Stimulated activated CD8-positive, alpha-beta memory T cell treated with anti-CD3 and anti-CD28 coated beads, Interleukin-4, amount 100 ng/mL, for 1 hour (primary cell): ENCODE data around the gene LRP10.
"Not testable (repeated sequence)": the region's sequence is repeated elsewhere in the genome, so short reads cannot be mapped to it uniquely, and the experiment has no call there.

ENCODE experiments used
- DNase-seq, 2 donors: peaks; one replicate each; pipeline ENCODE4 v3.0.0-alpha.2; 2020; ENCODE audit warnings: low read depth in 2 of 2, low spot score in 1 of 2

LRP10 gene

DNA sequence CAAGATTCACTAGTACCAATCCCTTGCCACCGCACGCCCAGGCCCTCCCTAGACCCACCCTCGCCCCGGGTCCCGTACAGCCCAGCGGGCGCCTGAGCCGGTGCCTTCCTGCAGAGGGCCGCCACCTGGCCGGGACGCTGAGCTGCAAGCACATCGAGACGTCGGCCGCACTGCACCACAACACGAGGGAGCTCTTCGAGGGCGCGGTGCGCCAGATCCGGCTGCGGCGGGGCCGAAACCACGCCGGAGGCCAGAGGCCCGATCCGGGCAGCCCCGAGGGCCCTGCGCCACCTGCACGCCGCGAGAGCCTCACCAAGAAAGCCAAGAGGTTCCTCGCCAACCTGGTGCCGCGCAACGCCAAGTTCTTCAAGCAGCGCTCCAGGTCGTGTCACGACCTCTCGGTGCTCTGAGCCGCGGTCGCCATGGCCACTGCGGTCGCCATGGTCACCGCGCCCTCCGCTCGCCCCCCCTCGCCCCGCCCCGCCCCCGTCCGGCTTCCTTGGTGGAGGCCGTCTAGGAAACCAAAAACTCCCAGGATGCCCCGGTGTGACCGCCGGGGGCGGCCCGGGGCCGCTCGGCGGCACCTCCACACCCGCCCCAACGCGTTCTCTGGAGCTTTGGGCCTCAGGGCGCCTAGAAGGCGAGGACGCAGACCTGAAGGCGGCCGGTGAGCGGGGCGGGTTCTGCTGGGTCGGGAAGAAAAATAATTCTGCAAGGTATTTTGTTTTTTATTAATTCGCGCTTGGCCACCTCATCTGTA is 15.1 kb downstream of the LRP10 start:
- peak; percentile 38 to 53 for DNase-seq

DNA sequence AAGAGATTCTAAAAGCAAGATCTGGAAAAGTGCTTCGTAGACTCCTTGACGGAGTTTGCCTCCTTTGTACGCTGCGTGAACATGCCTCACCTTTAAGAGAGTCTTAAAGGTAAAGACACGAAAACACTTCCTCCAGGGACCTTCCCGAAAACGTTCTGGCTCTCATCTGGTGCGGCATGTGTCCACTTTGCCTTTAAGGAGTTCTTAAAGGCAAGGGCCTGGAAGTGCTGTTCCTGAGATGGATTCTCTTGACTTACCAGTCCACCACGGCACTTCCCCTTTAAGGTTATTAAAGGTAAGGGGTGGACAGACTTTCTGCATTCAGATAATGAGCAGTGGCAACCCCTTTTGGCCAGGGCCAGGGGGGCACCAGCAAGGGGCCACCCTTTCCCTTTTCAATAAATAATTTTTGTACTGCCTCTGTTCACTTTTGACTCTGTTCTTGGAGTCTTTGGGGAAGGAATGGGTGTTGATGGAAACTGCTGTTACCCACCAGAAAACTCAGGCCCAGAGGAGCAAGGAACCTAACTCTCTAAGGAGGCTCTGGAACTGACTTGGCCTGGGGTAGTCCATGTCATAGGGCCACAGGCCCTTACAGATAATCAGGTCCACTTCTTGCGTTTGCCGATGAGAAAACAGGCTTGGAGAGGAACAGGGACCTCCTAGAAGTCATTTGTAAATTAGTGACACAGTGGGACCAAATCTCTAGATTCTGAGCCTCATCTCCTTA is 15.9 kb downstream of the LRP10 start:
- no peak for DNase-seq

DNA sequence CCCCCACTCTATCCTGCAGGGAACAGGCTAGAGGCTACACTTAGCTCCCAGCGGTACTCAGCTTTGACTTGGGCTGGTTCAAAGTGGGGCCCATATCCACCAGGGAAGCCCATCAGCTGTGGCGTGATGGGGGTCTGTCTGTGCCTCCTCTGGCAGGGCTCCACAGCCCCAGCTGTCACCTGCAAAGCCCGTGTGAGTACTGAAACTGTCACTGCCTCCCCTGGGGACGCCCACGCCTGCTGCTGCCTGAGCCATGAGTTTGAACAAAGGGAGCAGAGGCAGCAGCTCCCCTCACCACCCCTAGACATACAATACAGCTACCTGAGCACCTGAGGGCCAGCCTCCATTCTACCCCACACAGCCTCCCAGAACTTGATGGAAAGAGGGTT is 16.4 kb downstream of the LRP10 start:
- DNase-seq = no peak

DNA sequence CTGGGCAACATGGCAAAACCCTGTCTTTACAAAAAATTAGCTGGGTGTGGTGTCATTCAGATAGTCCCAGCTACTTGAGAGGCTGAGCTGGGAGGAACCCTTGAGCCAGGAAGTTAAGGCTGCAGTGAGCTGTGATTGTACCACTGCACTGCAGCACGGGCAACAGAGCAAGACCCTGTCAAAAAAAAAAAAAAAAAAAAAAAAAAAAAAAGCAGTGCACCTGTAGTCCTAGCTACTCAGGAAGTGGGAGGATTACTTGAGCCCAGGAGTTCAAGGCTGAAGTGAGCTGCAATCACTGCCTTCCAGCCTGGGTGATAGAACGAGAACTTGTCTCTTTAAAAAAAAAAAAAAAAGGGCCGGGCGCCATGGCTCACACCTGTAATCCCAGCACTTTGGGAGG is 17.1 kb downstream of the LRP10 start:
- DNase-seq = no peak

DNA sequence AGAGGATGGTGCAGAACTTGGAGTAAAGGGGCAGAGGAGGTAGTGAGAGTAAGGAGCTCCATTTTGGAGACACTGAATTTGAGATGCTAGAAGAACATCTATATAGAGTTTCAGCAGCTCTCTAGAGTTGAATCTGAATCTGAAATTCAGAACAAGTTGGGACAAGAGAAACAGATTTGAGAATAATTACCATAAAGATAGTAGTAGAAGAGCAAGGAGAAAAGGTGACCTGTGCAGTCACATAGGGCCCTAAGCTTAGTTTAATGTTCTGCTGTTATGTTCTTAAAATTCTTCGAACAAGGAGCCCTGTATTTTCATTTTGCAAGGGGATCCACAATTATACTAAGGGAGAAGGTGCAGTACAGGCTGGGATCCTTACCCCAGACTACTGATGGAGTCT is 18.9 kb downstream of the LRP10 start:
- no peak for DNase-seq

DNA sequence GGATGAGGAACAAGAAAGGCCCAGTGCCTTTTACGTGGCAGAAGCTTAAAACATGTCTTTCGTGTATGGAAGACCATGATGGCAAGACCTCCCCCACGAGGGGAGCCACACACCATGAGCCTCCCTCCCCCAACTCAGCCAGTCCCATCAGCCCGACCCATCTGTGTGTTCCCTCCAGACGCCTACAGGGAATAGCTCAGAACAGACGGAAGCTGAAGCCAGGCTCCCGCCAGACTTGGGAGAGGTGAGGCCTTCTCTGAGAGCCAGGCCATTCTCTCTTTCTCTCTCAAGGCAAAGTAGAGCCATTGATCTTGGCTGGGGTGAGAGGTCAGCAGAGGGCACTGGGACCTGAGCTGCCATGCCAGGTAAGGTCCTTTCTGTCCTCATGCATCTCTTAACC is 20.9 kb downstream of the LRP10 start:
- DNase-seq = no peak

DNA sequence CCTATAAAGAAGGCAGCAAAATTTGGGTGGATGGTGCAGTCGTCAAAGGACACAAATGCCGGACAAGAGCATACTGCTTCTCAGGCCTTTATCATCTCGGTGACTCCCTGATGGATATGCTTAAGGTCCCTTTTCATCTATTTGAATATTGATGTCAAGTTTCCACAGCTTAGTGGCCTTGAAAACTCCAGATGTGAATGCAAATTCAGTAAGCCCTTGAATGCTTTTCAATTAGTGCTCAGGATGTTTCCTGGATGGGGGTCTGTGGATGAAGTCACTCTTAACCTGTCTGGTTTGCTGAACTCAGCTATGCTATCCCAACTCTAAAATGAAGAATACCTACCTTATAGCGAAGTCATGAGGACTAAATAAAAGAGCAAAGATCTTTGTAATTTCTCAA is 22.2 kb downstream of the LRP10 start:
- DNase-seq = no peak

DNA sequence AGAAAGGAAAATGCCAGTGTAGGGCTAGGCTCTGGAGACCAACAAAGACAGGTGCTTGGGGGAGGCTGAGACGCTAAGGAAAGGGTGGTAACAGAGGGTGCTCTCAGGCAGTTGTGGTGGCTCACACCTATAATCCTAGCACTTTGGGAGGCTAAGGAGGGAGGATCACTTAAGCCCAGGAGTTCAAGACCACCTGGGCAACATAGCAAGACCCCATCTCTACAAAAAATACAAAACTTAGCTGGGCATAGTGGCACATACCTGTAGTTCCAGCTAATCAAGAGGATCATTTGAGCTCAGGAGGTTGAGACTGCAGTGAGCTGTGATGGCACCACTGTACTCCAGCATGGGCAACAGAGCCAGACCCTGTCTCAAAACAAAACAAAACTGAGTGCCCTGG is 23.9 kb downstream of the LRP10 start:
- no peak for DNase-seq

DNA sequence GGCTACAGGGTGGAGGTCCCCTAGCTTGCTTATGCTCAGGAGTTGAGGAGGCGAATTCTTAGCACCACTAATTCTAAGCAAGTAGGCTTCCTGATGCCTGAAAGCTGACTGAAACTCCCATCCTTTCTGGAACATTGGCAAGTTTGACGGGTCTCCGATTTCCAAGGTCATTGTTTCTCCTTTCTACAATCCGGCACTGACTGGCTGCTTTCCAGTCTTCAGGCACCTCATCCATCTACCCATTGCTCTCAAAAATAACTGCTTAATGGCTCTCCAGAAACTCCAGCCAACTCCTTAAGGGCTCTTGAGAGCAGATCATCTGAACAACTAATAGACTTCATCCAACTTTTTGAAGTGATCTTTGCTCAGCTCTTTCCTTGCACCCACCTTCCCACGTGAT is 24.8 kb downstream of the LRP10 start:
- DNase-seq = no peak

DNA sequence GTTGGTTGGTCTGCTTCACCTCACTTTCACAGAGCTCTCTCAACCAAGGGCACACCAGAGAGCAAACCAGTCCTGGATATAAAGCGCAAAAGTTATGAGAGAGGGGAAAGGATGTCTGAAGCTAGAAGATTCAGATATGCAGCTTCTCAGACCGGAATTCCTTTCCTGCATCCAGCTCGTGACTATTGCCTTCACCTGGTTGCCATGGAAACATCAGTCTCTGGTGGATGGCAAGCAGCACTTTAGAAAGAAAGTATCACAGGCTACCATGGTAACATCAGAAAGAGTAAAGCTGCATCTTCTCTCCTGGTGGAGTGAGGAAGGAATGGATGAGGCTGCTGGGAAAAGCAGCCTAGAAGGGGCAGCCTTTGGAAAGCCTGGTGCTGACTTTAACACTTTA is 25.2 kb downstream of the LRP10 start:
- no peak for DNase-seq

DNA sequence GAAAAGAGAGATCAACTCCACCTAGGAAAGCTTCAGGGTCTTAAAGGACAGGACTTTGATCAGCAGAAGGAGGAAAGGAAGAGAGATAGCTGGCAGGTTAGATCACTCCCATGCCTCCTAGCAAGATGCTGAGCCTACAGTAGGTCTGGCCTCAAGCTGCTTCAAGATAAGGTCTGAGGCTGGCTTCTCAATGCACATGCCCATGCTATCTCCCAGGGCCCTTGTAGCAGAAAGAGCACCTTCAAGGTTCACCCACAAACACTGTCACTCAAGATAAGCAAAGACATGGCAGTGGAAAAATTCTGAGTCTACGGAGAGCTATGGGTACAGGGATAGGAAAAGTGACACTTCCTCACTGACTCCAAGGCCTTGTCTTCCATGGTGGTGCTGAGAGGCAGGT is 25.8 kb downstream of the LRP10 start:
- DNase-seq = no peak

DNA sequence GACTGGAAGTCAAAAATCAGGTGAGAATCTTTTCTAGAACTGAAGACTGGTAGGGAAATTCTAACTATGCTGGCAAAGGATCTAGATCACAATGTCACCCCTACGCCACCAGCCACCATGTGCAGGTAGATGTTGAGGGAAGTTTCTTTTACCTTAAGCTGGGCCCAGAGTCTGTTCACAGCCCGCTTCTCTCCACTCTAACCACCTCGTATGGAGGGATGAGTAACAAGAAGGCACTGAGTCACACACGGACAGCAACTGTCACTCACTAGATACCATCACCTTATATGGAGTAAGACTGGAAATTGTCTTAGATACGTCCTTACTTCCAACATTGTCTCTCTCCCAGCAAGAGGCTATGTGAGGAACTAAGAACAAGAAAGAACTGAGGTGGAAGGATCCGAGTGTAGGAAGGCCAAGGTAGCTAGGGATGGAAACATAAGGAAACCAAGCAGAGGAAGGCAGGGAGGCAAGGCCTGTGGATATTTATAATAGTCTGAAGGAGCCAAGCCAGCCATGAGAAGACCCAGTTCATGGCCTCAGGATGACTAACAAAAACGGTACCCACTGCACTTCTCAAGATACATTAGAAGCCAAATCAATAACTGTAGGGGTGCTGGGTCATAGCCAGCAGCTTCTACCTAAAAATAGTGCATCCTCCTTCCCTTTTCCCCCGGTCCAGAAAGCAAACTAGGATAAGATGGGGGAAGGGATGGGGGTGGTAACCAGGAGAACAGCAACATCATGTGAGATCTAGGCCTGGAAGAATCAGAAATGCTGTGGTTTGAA is 27.0 kb downstream of the LRP10 start:
- DNase-seq = no peak

DNA sequence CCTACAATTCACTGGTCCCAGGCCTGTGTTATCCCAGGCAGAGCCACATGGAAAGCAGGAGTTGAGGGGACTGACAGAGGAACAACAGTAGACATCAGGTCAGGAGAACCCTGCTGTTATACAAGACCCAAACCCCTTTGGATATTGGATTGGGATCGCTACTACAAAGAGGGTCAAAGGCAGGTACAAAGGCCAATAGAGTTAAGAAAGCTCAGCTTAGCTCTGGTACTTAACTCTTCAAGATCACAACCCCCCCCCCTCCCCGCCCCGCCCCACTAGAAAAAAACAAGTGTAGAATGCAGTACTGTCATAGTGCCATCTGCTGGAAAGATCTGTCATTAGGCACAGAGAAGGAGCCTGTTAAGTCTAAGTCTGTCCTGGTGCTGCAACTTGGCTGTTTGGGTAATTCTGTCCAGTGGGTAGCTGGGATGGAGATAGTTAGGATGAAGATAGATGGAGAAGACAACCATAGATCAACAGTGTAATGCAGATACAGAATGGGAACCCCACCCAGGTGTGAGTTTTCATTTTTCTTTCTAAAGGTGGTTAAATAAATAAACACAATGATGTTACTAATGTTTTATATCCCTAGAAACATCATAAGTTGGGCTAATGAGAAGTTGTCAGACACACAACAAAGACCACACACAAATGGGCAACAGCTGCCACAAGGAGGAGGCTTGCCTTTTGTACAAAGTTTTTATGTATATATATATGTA is 28.7 kb downstream of the LRP10 start:
- no peak for DNase-seq

DNA sequence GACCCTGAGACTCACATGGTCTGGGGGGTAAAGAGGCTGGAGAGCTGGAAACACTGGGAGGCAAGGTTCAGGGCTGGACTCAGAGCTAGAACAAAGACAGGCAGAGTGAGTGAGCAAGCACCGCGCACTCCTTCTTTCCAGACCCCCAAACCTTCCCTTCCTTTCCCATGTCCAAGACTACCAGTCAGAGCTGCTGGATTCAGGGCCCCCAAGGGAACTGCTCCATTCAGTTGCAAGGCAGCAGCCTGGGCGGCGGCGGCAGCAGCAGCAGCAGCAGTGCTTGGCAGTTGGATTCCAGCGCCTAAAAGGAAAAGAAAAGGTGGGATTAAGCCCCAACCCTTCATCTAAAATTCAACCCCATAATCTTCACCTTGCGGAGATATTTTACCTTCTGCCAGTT is 30.3 kb downstream of the LRP10 start:
- DNase-seq = no peak

DNA sequence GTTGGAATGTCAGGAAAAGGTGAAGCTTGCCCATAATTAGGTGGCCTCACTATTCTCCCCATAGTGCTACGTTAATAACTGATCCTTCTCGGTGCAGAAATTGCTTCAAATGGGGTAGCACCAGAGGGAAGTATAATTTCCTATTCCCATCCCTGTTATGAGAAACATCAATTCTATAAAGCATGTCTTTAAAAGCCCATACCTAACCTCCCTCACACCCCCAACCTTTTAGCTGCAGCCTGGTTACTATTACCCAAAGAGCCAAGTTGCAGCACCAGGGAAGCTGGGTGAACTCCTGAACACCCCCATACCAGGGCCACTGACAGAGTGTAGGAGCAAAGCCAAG is 32.2 kb downstream of the LRP10 start:
- no peak for DNase-seq

DNA sequence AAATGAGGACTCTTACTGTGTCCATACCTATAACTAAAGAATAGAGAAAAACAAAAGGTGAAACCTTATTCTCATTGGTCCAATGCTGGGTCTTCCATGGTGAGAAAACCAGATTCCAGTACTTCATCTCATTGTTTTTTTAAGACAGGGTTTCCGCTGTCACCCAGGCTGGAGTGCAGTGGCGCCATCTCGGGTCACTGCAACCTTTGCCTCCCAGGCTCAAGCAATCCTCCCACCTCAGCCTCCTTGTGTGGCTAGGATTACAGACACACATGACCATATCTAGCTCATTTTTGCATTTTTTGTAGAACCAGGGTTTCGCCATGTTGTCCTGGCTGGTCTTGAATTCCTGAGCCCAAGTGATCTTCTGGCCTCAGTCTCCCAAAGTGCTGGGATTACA is 34.1 kb downstream of the LRP10 start:
- no peak for DNase-seq

DNA sequence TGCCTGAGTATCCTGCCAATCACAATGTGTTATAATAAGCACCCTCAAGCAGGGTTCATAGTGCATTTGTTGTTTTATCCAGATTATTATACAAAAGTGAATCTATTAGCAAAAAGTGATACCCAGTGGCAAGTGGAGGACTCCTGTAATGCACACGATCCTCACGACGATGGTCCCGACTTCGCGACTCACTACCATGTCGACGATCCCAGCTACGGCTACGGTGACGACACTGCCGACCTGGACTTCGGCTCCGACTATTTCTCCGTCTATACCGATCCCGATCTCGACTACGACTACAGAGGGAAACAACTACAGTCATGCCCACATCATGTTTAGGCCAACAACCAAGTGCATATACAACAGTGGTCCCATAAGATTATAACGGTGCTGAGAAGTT is 34.5 kb downstream of the LRP10 start:
- no peak for DNase-seq

DNA sequence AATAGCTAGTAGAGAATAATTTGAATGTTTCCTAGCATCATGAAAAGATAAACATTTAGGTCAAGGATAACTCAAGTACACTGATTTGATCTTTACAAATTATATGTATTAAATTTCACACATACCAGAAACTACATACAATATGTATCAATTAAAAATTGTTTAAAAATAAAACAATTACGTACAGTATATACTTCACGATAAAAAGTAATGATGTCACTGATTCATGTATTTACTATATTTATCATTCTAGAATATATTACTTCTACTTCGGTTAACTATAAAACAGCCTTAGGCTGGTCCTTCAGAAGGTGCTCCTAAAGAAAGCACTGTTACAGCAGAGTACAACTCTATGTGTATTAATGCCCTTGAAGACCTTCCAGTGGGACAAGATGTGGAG is 35.9 kb downstream of the LRP10 start:
- no peak for DNase-seq

DNA sequence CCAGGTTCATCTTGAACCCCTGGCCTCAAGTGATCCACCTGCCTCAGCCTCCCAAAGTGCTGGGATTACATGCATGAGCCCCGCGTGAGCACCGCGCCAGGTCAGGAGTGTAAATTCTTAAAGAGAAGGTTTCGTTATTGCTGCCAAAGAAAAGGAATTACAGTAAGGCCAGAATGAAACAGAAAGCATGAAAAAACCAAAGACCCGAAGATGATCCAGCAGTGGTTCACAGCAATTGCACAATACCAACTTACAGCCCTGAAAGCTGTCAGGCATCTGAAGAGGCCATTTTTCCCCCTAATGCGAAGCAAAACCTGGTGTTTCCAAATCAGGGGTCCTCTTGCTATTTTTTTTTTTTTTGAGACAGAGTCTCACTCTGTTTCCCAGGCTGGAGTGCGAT is 37.1 kb downstream of the LRP10 start:
- DNase-seq = no peak

DNA sequence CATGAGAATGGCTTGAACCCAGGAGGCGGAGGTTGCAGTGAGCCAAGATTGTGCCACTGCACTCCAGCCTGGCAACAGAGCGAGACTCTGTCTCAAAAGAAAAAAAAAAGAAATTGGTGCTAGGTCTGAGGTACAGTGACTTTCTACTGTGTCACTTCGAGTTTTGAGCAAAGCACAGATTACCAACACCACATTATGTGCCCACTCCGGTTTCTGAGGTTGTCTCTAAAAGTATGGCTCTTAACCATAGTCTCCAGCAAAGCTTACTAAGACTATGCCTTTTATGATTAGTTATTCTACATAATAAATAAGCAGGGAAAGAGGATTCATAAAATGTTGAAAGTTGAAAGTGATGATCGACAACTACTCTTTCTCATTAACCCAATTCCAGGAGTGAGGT is 39.4 kb downstream of the LRP10 start:
- DNase-seq = no peak

DNA sequence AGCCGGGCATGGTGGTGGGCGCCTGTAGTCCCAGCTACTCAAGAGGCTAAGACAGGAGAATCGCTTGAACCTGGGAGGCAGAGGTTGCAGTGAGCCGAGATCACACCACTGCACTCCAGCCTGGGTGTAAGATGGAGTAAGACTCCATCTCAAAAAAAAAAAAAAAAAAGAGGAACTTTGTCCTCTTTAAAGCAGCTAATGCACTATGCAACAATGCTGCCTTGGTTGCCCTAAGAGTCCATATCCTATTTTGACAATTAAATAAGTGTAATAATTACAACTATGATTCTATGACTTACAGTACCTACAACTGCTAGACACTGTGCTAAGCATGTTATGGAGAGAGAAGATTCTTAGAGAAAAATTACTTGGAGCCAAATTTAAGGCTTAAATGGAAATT is 43.3 kb downstream of the LRP10 start:
- DNase-seq = not testable (repeated sequence)
